Naive thymus-derived CD8-positive, alpha-beta T cell (primary cell): ENCODE results near the gene PLA2G3. TPM values are rescaled to one million over a fixed set of nuclear protein-coding genes. Genes with fewer than 3 reads are reported as not detected.

ENCODE experiments used
- ATAC-seq, 2 donors: fragments of 150-1000 bp; cut with Tn5 transposase in 1 of 2; sonication (Bioruptor Pico), chemical (Tn5 transposase) in 1 of 2; 1 replicate in 1 of 2; 2 replicates in 1 of 2; pipeline ENCODE4 v1.10.0; 2021; ENCODE audit warnings: mild to moderate bottlenecking in 2 of 2, moderate library complexity in 2 of 2
- POLR2A ChIA-PET: fragments of 350-600 bp; sonication (Branson Sonifier 250); formaldehyde crosslinking; loops from one replicate; lab custom pipeline; 2021; ENCODE audit warnings: antibody characterized with exemption; lab: Charles Lee
- DNase-seq, 10 donors: peaks; one replicate each; pipeline versions ENCODE4 v3.0.0 to v3.0.0-alpha.2; 2020 to 2022
- H3K27ac Mint-ChIP-seq, 10 donors: one replicate each; pipeline ENCODE4 v1.8.0; 2020 to 2022; ENCODE audit warnings: mild to moderate bottlenecking in 10 of 10, mixed read lengths in 10 of 10, moderate library complexity in 4 of 10, inconsistent platforms in 1 of 10
- H3K27me3 Mint-ChIP-seq, 5 donors: one replicate each; pipeline ENCODE4 v1.8.0; 2021 to 2022; ENCODE audit warnings: mixed read lengths in 5 of 5
- H3K36me3 Mint-ChIP-seq, 3 donors: one replicate each; pipeline ENCODE4 v1.8.0; 2020 to 2022; ENCODE audit warnings: mixed read lengths in 3 of 3, mild to moderate bottlenecking in 2 of 3, inconsistent platforms in 1 of 3
- H3K4me1 Mint-ChIP-seq, 4 donors: one replicate each; pipeline ENCODE4 v1.8.0; 2021 to 2022; ENCODE audit warnings: mixed read lengths in 4 of 4
- H3K4me3 Mint-ChIP-seq, 10 donors: one replicate each; pipeline ENCODE4 v1.8.0; 2020 to 2022; ENCODE audit warnings: mild to moderate bottlenecking in 10 of 10, mixed read lengths in 10 of 10, moderate library complexity in 6 of 10, inconsistent platforms in 1 of 10
- H3K9me3 Mint-ChIP-seq, 9 donors: one replicate each; pipeline ENCODE4 v1.8.0; 2020 to 2022; ENCODE audit warnings: mixed read lengths in 9 of 9, mild to moderate bottlenecking in 3 of 9, inconsistent platforms in 1 of 9, moderate library complexity in 1 of 9
- polyA plus RNA-seq, 3 donors: library from polyadenylated mRNA; unstranded; fragments of 300-500 nt; fragmentation: Illumina TruSeq; gene quantifications; one replicate each; pipeline ENCODE4 v1.2.3, GENCODE V29; 2021
- total RNA-seq, 8 experiments: library from RNA in 2 of 8; stranded (reverse) in 2 of 8; gene quantifications; one replicate each; pipeline ENCODE4 v1.2.3 and lab custom pipeline; 2021 to 2026

Gene PLA2G3
- total and polyA plus RNA-seq, 5 experiments from 2014 or later: not detected

GRCh38 chr22:31162015-31162765, 21.9 kb upstream of the PLA2G3 start:
- H3K9me3 Mint-ChIP-seq: no peaks in the 10 kb centered on the region
- POLR2A ChIA-PET: interaction anchor here (0.5 to 1.0 kb wide), 3 partner anchors 108 to 358 kb away, joined by 3 read pairs; no protein-coding TSS in a partner anchor
- peaks cover 0 to 40% (median 4%) of the 10 kb centered on the region in 3 donors for H3K36me3 Mint-ChIP-seq
- H3K27ac Mint-ChIP-seq: peak overlapping the region in 9 of 10 donors; percentile 69 to 100 (median 96)
- H3K4me3 Mint-ChIP-seq: peak overlapping the region; percentile 52 to 100 (median 100)
- no peak for DNase-seq
- H3K4me1 Mint-ChIP-seq: peaks cover 18 to 49% (median 48%) of the 10 kb centered on the region in 4 donors
- no peak for ATAC-seq
- H3K27me3 Mint-ChIP-seq: no peaks in the 10 kb centered on the region

GRCh38 chr22:31161386-31161785, 21.1 kb upstream of the PLA2G3 start:
- DNase-seq (no peak), ATAC-seq (no peak)
- peak overlapping the region; percentile 97 to 100 (median 100) for H3K4me3 Mint-ChIP-seq
- POLR2A ChIA-PET: interaction anchor here (0.5 to 1.0 kb wide), 4 partner anchors 108 to 222 kb away, joined by 3 read pairs; no protein-coding TSS in a partner anchor
- H3K4me1 Mint-ChIP-seq: peaks cover 18 to 45% (median 41%) of the 10 kb centered on the region in 4 donors
- H3K36me3 Mint-ChIP-seq: peaks cover 0 to 33% (median 4%) of the 10 kb centered on the region in 3 donors
- H3K27me3 Mint-ChIP-seq: no peaks in the 10 kb centered on the region
- peak overlapping the region; percentile 71 to 100 (median 99) for H3K27ac Mint-ChIP-seq
- no peaks in the 10 kb centered on the region for H3K9me3 Mint-ChIP-seq

- Mint-ChIP-seq H3K27ac (peak overlapping the region; percentile 92 to 100 (median 99)), H3K4me1 (peaks cover 15 to 41% (median 36%) of the 10 kb centered on the region in 4 donors), H3K27me3 (peaks cover 0 to 2% (median 0%) of the 10 kb centered on the region in 5 donors), H3K9me3 (no peaks in the 10 kb centered on the region), H3K36me3 (peaks cover 0 to 26% (median 2%) of the 10 kb centered on the region in 3 donors), H3K4me3 (peak overlapping the region; percentile 97 to 100 (median 100))
- POLR2A ChIA-PET: interaction anchor here (0.7 to 1.9 kb wide), 13 partner anchors 10 to 221 kb away, joined by 3 to 11 read pairs (median 3); partner anchors contain the start of genes LIMK2, MORC2, SELENOM and TUG1
- DNase-seq (peak in 3 of 10 donors; percentile 3 to 27 (median 26)), ATAC-seq (peak; percentile 50 to 64)
Measured at GRCh38 chr22:31160328-31160978, 20.1 kb upstream of the PLA2G3 start.

- no peak for ATAC-seq
- H3K27ac Mint-ChIP-seq: no peak overlapping the region
- no peak for DNase-seq
- no peaks in the 10 kb centered on the region for H3K9me3 Mint-ChIP-seq
- H3K27me3 Mint-ChIP-seq: peaks cover 0 to 2% (median 2%) of the 10 kb centered on the region in 5 donors
- POLR2A ChIA-PET: no interaction called here
- H3K4me1 Mint-ChIP-seq: peaks cover 2 to 11% (median 6%) of the 10 kb centered on the region in 4 donors
- H3K4me3 Mint-ChIP-seq: no peak overlapping the region
- no peaks in the 10 kb centered on the region for H3K36me3 Mint-ChIP-seq
Measured at GRCh38 chr22:31155422-31155821, 15.1 kb upstream of the PLA2G3 start.

- H3K36me3 Mint-ChIP-seq: no peaks in the 10 kb centered on the region
- no peak overlapping the region for H3K27ac Mint-ChIP-seq
- H3K4me1 Mint-ChIP-seq: peaks cover under 1 to 7% (median 4%) of the 10 kb centered on the region in 4 donors
- POLR2A ChIA-PET: no interaction called here
- peaks cover 0 to 5% (median 2%) of the 10 kb centered on the region in 5 donors for H3K27me3 Mint-ChIP-seq
- H3K4me3 Mint-ChIP-seq: no peak overlapping the region
- no peak for DNase-seq
- H3K9me3 Mint-ChIP-seq: no peaks in the 10 kb centered on the region
- ATAC-seq: no peak
Measured at GRCh38 chr22:31154975-31155374, 14.7 kb upstream of the PLA2G3 start.

- POLR2A ChIA-PET: no interaction called here
- Mint-ChIP-seq H3K27me3 (peaks cover 0 to 6% (median 4%) of the 10 kb centered on the region in 5 donors), H3K4me1 (peaks cover 0 to 4% (median 0%) of the 10 kb centered on the region in 4 donors), H3K4me3 (no peak overlapping the region), H3K9me3 (no peaks in the 10 kb centered on the region), H3K36me3 (no peaks in the 10 kb centered on the region), H3K27ac (no peak overlapping the region)
- DNase-seq (no peak), ATAC-seq (no peak)
Measured at GRCh38 chr22:31153357-31153756, 13.0 kb upstream of the PLA2G3 start.

- H3K9me3 Mint-ChIP-seq: peaks cover 0 to 10% (median 0%) of the 10 kb centered on the region in 9 donors
- no peak overlapping the region for H3K27ac Mint-ChIP-seq
- H3K4me1 Mint-ChIP-seq: peaks cover 0 to 4% (median 0%) of the 10 kb centered on the region in 4 donors
- POLR2A ChIA-PET: no interaction called here
- DNase-seq (no peak), ATAC-seq (no peak)
- H3K36me3 Mint-ChIP-seq: peaks cover 0 to 4% (median 0%) of the 10 kb centered on the region in 3 donors
- peaks cover 0 to 6% (median 4%) of the 10 kb centered on the region in 5 donors for H3K27me3 Mint-ChIP-seq
- no peak overlapping the region for H3K4me3 Mint-ChIP-seq
Measured at GRCh38 chr22:31151872-31152271, 11.6 kb upstream of the PLA2G3 start.

GRCh38 chr22:31150615-31151014, 10.3 kb upstream of the PLA2G3 start:
- peaks cover 0 to 6% (median 4%) of the 10 kb centered on the region in 5 donors for H3K27me3 Mint-ChIP-seq
- peaks cover 0 to 4% (median 2%) of the 10 kb centered on the region in 3 donors for H3K36me3 Mint-ChIP-seq
- H3K9me3 Mint-ChIP-seq: peaks cover 0 to 16% (median 0%) of the 10 kb centered on the region in 9 donors
- H3K4me3 Mint-ChIP-seq: no peak overlapping the region
- peaks cover 0 to 4% (median 0%) of the 10 kb centered on the region in 4 donors for H3K4me1 Mint-ChIP-seq
- POLR2A ChIA-PET: no interaction called here
- no peak for DNase-seq
- no peak overlapping the region for H3K27ac Mint-ChIP-seq
- no peak for ATAC-seq

- Mint-ChIP-seq H3K27me3 (peaks cover 0 to 6% (median 4%) of the 10 kb centered on the region in 5 donors), H3K4me3 (no peak overlapping the region), H3K27ac (peak overlapping the region in 2 of 10 donors; percentile 40 to 65), H3K9me3 (peaks cover 0 to 29% (median 0%) of the 10 kb centered on the region in 9 donors), H3K4me1 (peaks cover 0 to 4% (median 0%) of the 10 kb centered on the region in 4 donors), H3K36me3 (peaks cover 0 to 12% (median 2%) of the 10 kb centered on the region in 3 donors)
- POLR2A ChIA-PET: no interaction called here
- ATAC-seq (peak; percentile 40 to 65), DNase-seq (peak in 3 of 10 donors; percentile 19 to 25 (median 20))
Measured at GRCh38 chr22:31148953-31149627, 8.8 kb upstream of the PLA2G3 start.

GRCh38 chr22:31148488-31148887, 8.2 kb upstream of the PLA2G3 start:
- ATAC-seq: no peak
- H3K27me3 Mint-ChIP-seq: peaks cover 0 to 6% (median 4%) of the 10 kb centered on the region in 5 donors
- H3K36me3 Mint-ChIP-seq: peaks cover 0 to 12% (median 2%) of the 10 kb centered on the region in 3 donors
- no peak for DNase-seq
- H3K9me3 Mint-ChIP-seq: peaks cover 0 to 33% (median 0%) of the 10 kb centered on the region in 9 donors
- POLR2A ChIA-PET: no interaction called here
- peaks cover 0 to 4% (median 0%) of the 10 kb centered on the region in 4 donors for H3K4me1 Mint-ChIP-seq
- H3K4me3 Mint-ChIP-seq: no peak overlapping the region
- no peak overlapping the region for H3K27ac Mint-ChIP-seq

GRCh38 chr22:31144223-31144622, 3.9 kb upstream of the PLA2G3 start:
- ATAC-seq (no peak), DNase-seq (no peak)
- Mint-ChIP-seq H3K9me3 (peaks cover 0 to 33% (median 0%) of the 10 kb centered on the region in 9 donors), H3K27ac (no peak overlapping the region), H3K27me3 (peaks cover 0 to 9% (median 1%) of the 10 kb centered on the region in 5 donors), H3K4me1 (peaks cover 0 to 1% (median 0%) of the 10 kb centered on the region in 4 donors), H3K36me3 (peaks cover 0 to 12% (median 2%) of the 10 kb centered on the region in 3 donors), H3K4me3 (no peak overlapping the region)
- POLR2A ChIA-PET: no interaction called here

GRCh38 chr22:31143537-31143936, 3.2 kb upstream of the PLA2G3 start:
- Mint-ChIP-seq H3K27me3 (peaks cover 0 to 9% (median 5%) of the 10 kb centered on the region in 5 donors), H3K4me3 (no peak overlapping the region), H3K36me3 (peaks cover 0 to 12% (median 2%) of the 10 kb centered on the region in 3 donors), H3K27ac (peak overlapping the region in 2 of 10 donors; percentile 23 to 79), H3K4me1 (no peaks in the 10 kb centered on the region), H3K9me3 (peaks cover 0 to 33% (median 0%) of the 10 kb centered on the region in 9 donors)
- DNase-seq (no peak), ATAC-seq (no peak)
- POLR2A ChIA-PET: no interaction called here
